HepG2 (cell line): ENCODE measurements around the gene PHKB. TPM values are rescaled to one million over a fixed set of nuclear protein-coding genes. Genes with fewer than 3 reads are reported as not detected.

ENCODE experiments used
- CHD4 ChIP-seq: fragments of 200-600 bp; sonication (generic); IDR thresholded peaks from 2 replicates; pipeline ENCODE4 v1.7.0; 2017; ENCODE audit warnings: mild to moderate bottlenecking, low read length, borderline replicate concordance
- KMT2B ChIP-seq: IDR thresholded peaks from 2 replicates; pipeline ENCODE4 v1.6.1; 2016; ENCODE audit warnings: missing genetic modification reagents, missing compliant biosample characterization
- MBD4 ChIP-seq: IDR thresholded peaks from 2 replicates; pipeline ENCODE4 v1.6.1; 2012; ENCODE audit warnings: low read length, inconsistent platforms, borderline replicate concordance
- PAXIP1 ChIP-seq: sonication (generic); formaldehyde crosslinking; conservative IDR thresholded peaks from 2 replicates; pipeline ENCODE4 v1.4.0; 2020; ENCODE audit warnings: mild to moderate bottlenecking, missing genetic modification reagents, moderate library complexity
- PRDM10 ChIP-seq: sonication (generic); formaldehyde crosslinking; IDR thresholded peaks from 2 replicates; pipeline ENCODE4 v1.4.0; 2020; ENCODE audit warnings: low read depth, missing genetic modification reagents
- SETDB1 ChIP-seq: sonication (generic); formaldehyde crosslinking; IDR thresholded peaks from 2 replicates; pipeline ENCODE4 v1.5.1; 2020; ENCODE audit warnings: missing genetic modification reagents, mild to moderate bottlenecking, borderline replicate concordance
- SMAD1 ChIP-seq: sonication (generic); formaldehyde crosslinking; IDR thresholded peaks from 2 replicates; pipeline ENCODE4 v1.4.0; 2020; ENCODE audit warnings: missing genetic modification reagents, low read depth, mild to moderate bottlenecking, borderline replicate concordance
- TAF1 ChIP-seq: sonication (generic); formaldehyde crosslinking; IDR thresholded peaks from 2 replicates; pipeline ENCODE4 v1.4.0; 2020; ENCODE audit warnings: missing genetic modification reagents
- YEATS2 ChIP-seq: sonication (generic); formaldehyde crosslinking; IDR thresholded peaks from 2 replicates; pipeline ENCODE4 v1.4.0; 2020; ENCODE audit warnings: missing genetic modification reagents, borderline replicate concordance
- ZBTB4 ChIP-seq: sonication (generic); formaldehyde crosslinking; IDR thresholded peaks from 2 replicates; pipeline ENCODE4 v1.4.0; 2020; ENCODE audit warnings: missing genetic modification reagents, mild to moderate bottlenecking, borderline replicate concordance
- ZNF207 ChIP-seq: fragments of 450-650 bp; IDR thresholded peaks from 2 replicates; pipeline ENCODE4 v1.6.1; 2016; ENCODE audit warnings: antibody characterized with exemption, borderline replicate concordance
- ZNF292 ChIP-seq: sonication (generic); formaldehyde crosslinking; IDR thresholded peaks from 2 replicates; pipeline ENCODE4 v1.8.1; 2022; ENCODE audit warnings: mild to moderate bottlenecking, low read depth, missing genetic modification reagents, borderline replicate concordance
- ZNF383 ChIP-seq: sonication (generic); formaldehyde crosslinking; IDR thresholded peaks from 2 replicates; pipeline ENCODE4 v1.4.0; 2020; ENCODE audit warnings: missing genetic modification reagents, mild to moderate bottlenecking, borderline replicate concordance
- ZNF557 ChIP-seq: sonication (generic); formaldehyde crosslinking; IDR thresholded peaks from 2 replicates; pipeline ENCODE4 v1.4.0; 2020; ENCODE audit warnings: missing genetic modification reagents
- ZNF598 ChIP-seq: sonication (generic); formaldehyde crosslinking; IDR thresholded peaks from 2 replicates; pipeline ENCODE4 v1.5.1; 2020; ENCODE audit warnings: mild to moderate bottlenecking, missing genetic modification reagents, borderline replicate concordance
- ZNF749 ChIP-seq: sonication (generic); formaldehyde crosslinking; IDR thresholded peaks from 2 replicates; pipeline ENCODE4 v1.8.0; 2022; ENCODE audit warnings: mild to moderate bottlenecking, missing genetic modification reagents, moderate library complexity, borderline replicate concordance
- ZNF766 ChIP-seq: sonication (generic); formaldehyde crosslinking; IDR thresholded peaks from 2 replicates; pipeline ENCODE4 v1.5.0; 2020; ENCODE audit warnings: missing genetic modification reagents, borderline replicate concordance
- ZNF891 ChIP-seq: sonication (generic); formaldehyde crosslinking; IDR thresholded peaks from 2 replicates; pipeline ENCODE4 v1.5.0; 2020; ENCODE audit warnings: mild to moderate bottlenecking, missing genetic modification reagents
- polyA plus RNA-seq, 8 experiments: library from polyadenylated mRNA; depleted of rRNA in 3 of 8; stranded (reverse) in 7 of 8; unstranded in 1 of 8; fragments of >200 nt; fragmentation: Illumina TruSeq in 4 of 8; extraction: Trizol in 4 of 8; gene quantifications; 2 replicates each; pipeline versions ENCODE4 v1.2.1 to v1.2.3, GENCODE V29; 2011 to 2016; ENCODE audit warnings: low read depth in 4 of 8, missing spikeins in 1 of 8, mixed read lengths in 1 of 8; ENCODE audit not compliant: insufficient read depth in 1 of 8
- total RNA-seq, 5 experiments: library from RNA; depleted of rRNA; stranded (reverse); fragments of >200 nt; fragmentation: Illumina TruSeq; extraction: Trizol; gene quantifications; 2 replicates each; pipeline ENCODE4 v1.2.3, GENCODE V29; 2016; ENCODE audit warnings: low read depth in 1 of 5
- TF ChIP-seq, protein P1 (sequence below): IDR thresholded peaks from 2 replicates; pipeline ENCODE4 v1.6.1; 2016; ENCODE audit warnings: low read depth, borderline replicate concordance

The PHKB gene
- total and polyA plus RNA-seq, 2 of the 13 experiments (the other 11 are each of a cell fraction or from before 2014, with no cell fraction given), result 66.0 to 80.8 TPM

DNA sequence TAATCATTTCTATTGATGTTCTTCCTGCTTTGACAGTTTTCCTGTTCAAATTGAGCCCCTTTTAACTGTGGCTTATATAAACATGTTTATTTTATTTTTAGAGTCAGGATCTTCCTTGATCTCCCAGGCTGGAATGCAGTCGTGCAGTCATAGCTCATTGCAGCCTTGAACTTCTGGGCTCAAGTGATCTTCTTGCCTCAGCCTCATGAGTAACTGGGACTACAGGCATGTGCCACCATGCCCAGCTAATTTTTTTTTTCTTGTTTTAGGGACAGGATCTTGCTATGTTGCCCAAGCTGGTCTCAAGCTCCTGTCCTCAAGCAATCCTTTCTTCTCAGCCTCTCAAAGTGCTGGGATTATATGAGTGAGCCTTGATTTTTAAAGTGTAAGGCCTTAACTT, 14.7 kb downstream of the PHKB start (continued):
- TF ChIP-seq SMAD1 (CRISPR knock-in tag) (no peak), ZBTB4 (CRISPR knock-in tag) (no peak), ZNF207 (no peak), ZNF383 (CRISPR knock-in tag) (no peak), ZNF557 (no peak), ZNF598 (CRISPR knock-in tag) (no peak), MBD4 (no peak), KMT2B (0 out of 2 replicates have a peak, but pooled peaks have one; percentile 47), PAXIP1 (CRISPR knock-in tag) (peak; percentile 92), CHD4 (peak; percentile 76; the same call in 1 of the 2 replicates), ZNF891 (CRISPR knock-in tag) (no peak), PRDM10 (CRISPR knock-in tag) (0 out of 2 replicates have a peak, but pooled peaks have one; percentile 21), TAF1 (CRISPR knock-in tag) (no peak), ZNF292 (CRISPR knock-in tag) (no peak), YEATS2 (CRISPR knock-in tag) (peak; percentile 65; the same call in 1 of the 2 replicates), SETDB1 (CRISPR knock-in tag) (no peak), ZNF749 (CRISPR knock-in tag) (no peak), ZNF766 (CRISPR knock-in tag) (no peak)
- TF ChIP-seq, protein P1, sequence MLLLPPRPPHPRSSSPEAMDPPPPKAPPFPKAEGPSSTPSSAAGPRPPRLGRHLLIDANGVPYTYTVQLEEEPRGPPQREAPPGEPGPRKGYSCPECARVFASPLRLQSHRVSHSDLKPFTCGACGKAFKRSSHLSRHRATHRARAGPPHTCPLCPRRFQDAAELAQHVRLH (CRISPR knock-in tag), result 0 out of 2 replicates have a peak, but pooled peaks have one; percentile 73
